HepG2 (cell line): ENCODE data around the gene GANC. TPM values are rescaled to one million over a fixed set of nuclear protein-coding genes. Genes with fewer than 3 reads are reported as not detected.
A peak's percentile ranks its signal among the peaks of the same experiment; 100 is the strongest.

ENCODE experiments used
- AFF4 ChIP-seq: sonication (generic); formaldehyde crosslinking; IDR thresholded peaks from 2 replicates; pipeline ENCODE4 v1.4.0; 2020; ENCODE audit warnings: missing genetic modification reagents
- CBX2 ChIP-seq, 2 experiments: fragments of 200-600 bp in 1 of 2; sonication (generic); formaldehyde crosslinking in 1 of 2; IDR thresholded peaks; 2 replicates each; pipeline versions ENCODE4 v1.7.0 to v1.8.1; 2018 to 2022; ENCODE audit warnings: low read depth in 2 of 2, low read length in 1 of 2, mild to moderate bottlenecking in 1 of 2, missing genetic modification reagents in 1 of 2
- CBX5 ChIP-seq: sonication (generic); formaldehyde crosslinking; IDR thresholded peaks from 2 replicates; pipeline ENCODE4 v1.4.0; 2020; ENCODE audit warnings: missing genetic modification reagents, borderline replicate concordance
- CCAR2 ChIP-seq: fragments of 200-400 bp; formaldehyde crosslinking; optimal IDR thresholded peaks from 2 replicates; pipeline ENCODE3; 2018; ENCODE audit warnings: low read depth, mild to moderate bottlenecking, low read length, moderate library complexity
- DBP ChIP-seq: sonication (generic); formaldehyde crosslinking; IDR thresholded peaks from 2 replicates; pipeline ENCODE4 v1.4.0; 2020; ENCODE audit warnings: missing genetic modification reagents; ENCODE audit errors: not compliant biosample characterization
- GATAD1 ChIP-seq: IDR thresholded peaks from 2 replicates; pipeline ENCODE4 v1.6.1; 2016; ENCODE audit warnings: missing genetic modification reagents, missing compliant biosample characterization
- HOXA3 ChIP-seq: sonication (generic); formaldehyde crosslinking; IDR thresholded peaks from 2 replicates; pipeline ENCODE4 v1.5.0; 2020; ENCODE audit warnings: missing genetic modification reagents
- KLF6 ChIP-seq: IDR thresholded peaks from 2 replicates; pipeline ENCODE4 v1.8.0; 2016; ENCODE audit warnings: missing biosample characterization, missing genetic modification reagents
- MED8 ChIP-seq: sonication (generic); formaldehyde crosslinking; IDR thresholded peaks from 2 replicates; pipeline ENCODE4 v1.8.1; 2023; ENCODE audit warnings: mild to moderate bottlenecking, missing genetic modification reagents; ENCODE audit not compliant: insufficient replicate concordance
- MTF2 ChIP-seq: sonication (generic); formaldehyde crosslinking; IDR thresholded peaks from 2 replicates; pipeline ENCODE4 v1.5.0; 2020; ENCODE audit warnings: missing genetic modification reagents, borderline replicate concordance
- PHF21A ChIP-seq: sonication (generic); formaldehyde crosslinking; IDR thresholded peaks from 2 replicates; pipeline ENCODE4 v1.5.0; 2020; ENCODE audit warnings: mild to moderate bottlenecking, missing genetic modification reagents
- RARG ChIP-seq: sonication (generic); formaldehyde crosslinking; IDR thresholded peaks from 2 replicates; pipeline ENCODE4 v1.4.0; 2020; ENCODE audit warnings: low read depth, mild to moderate bottlenecking, missing genetic modification reagents
- RFXAP ChIP-seq: sonication (generic); formaldehyde crosslinking; IDR thresholded peaks from 2 replicates; pipeline ENCODE4 v1.4.0; 2020; ENCODE audit warnings: missing genetic modification reagents, borderline replicate concordance
- THAP7 ChIP-seq: sonication (generic); formaldehyde crosslinking; IDR thresholded peaks from 2 replicates; pipeline ENCODE4 v1.8.1; 2023; ENCODE audit warnings: mild to moderate bottlenecking, missing genetic modification reagents
- ZNF142 ChIP-seq: sonication (generic); formaldehyde crosslinking; IDR thresholded peaks from 2 replicates; pipeline ENCODE4 v1.4.0; 2020; ENCODE audit warnings: missing genetic modification reagents
- ZNF234 ChIP-seq: sonication (generic); formaldehyde crosslinking; conservative IDR thresholded peaks from 2 replicates; pipeline ENCODE4 v1.5.1; 2020; ENCODE audit warnings: mild to moderate bottlenecking, missing genetic modification reagents
- ZNF251 ChIP-seq: sonication (generic); formaldehyde crosslinking; IDR thresholded peaks from 2 replicates; pipeline ENCODE4 v1.9.0; 2021; ENCODE audit warnings: mild to moderate bottlenecking, missing genetic modification reagents
- polyA plus RNA-seq, 8 experiments: library from polyadenylated mRNA; depleted of rRNA in 3 of 8; stranded (reverse) in 7 of 8; unstranded in 1 of 8; fragments of >200 nt; fragmentation: Illumina TruSeq in 4 of 8; extraction: Trizol in 4 of 8; gene quantifications; 2 replicates each; pipeline versions ENCODE4 v1.2.1 to v1.2.3, GENCODE V29; 2011 to 2016; ENCODE audit warnings: low read depth in 4 of 8, missing spikeins in 1 of 8, mixed read lengths in 1 of 8; ENCODE audit not compliant: insufficient read depth in 1 of 8
- total RNA-seq, 5 experiments: library from RNA; depleted of rRNA; stranded (reverse); fragments of >200 nt; fragmentation: Illumina TruSeq; extraction: Trizol; gene quantifications; 2 replicates each; pipeline ENCODE4 v1.2.3, GENCODE V29; 2016; ENCODE audit warnings: low read depth in 1 of 5

Gene GANC
- total and polyA plus RNA-seq, 2 of the 13 experiments (the other 11 are each of a cell fraction or from before 2014, with no cell fraction given): 17.0 to 21.0 TPM

GRCh38 chr15:42272939-42273899 lies at the start of gene GANC, which contains the start of gene TMEM87A (continued):
- TF ChIP-seq GATAD1 (CRISPR knock-in tag) (peak; percentile 93), MED8 (peak; percentile 49), PHF21A (CRISPR knock-in tag) (peak; percentile 95), ZNF142 (CRISPR knock-in tag) (no peak), KLF6 (peak; percentile 85), THAP7 (CRISPR knock-in tag) (0 out of 2 replicates have a peak, but pooled peaks have one; percentile 91), CBX5 (CRISPR knock-in tag) (no peak; the same call in 1 of the 2 replicates), ZNF234 (CRISPR knock-in tag) (no peak), HOXA3 (CRISPR knock-in tag) (peak; percentile 93), CCAR2 (no peak), MTF2 (CRISPR knock-in tag) (no peak), RFXAP (CRISPR knock-in tag) (peak; percentile 29; the same call in 1 of the 2 replicates), ZNF251 (CRISPR knock-in tag) (no peak), CBX2 (IDR thresholded peaks at IDR 0.05; ENCODE audit: low read depth, low read length) (no peak), CBX2 (CRISPR knock-in tag; IDR thresholded peaks at IDR 0.05; ENCODE audit: low read depth) (no peak), DBP (CRISPR knock-in tag) (no peak), AFF4 (no peak), RARG (CRISPR knock-in tag) (no peak)
